SK-N-SH treated with all-trans-retinoic acid at 6 μM for 48 hours (cell line): ENCODE data around the gene PPP1R27.

Experiments
- ATAC-seq: fragments of 200-7000 bp; cut with Tn5 transposase; 3 replicates; pipeline ENCODE4 v1.9.1; 2020; ENCODE audit warnings: mild to moderate bottlenecking, moderate library complexity
- ARNTL ChIP-seq: fragments of 450-650 bp; formaldehyde crosslinking; IDR thresholded peaks from 2 replicates; pipeline ENCODE4 v1.5.0; 2020; ENCODE audit warnings: low read depth, mild to moderate bottlenecking, moderate library complexity, borderline replicate concordance
- BACH2 ChIP-seq: fragments of 250-450 bp; sonication (Bioruptor Pico); IDR thresholded peaks from 2 replicates; pipeline ENCODE4 v1.9.0; 2021; ENCODE audit warnings: mild to moderate bottlenecking, borderline replicate concordance
- CSDC2 ChIP-seq: fragments of 250-450 bp; sonication (Bioruptor Pico); IDR thresholded peaks from 2 replicates; pipeline ENCODE4 v1.5.0; 2020; ENCODE audit warnings: mild to moderate bottlenecking, moderate library complexity
- CSRNP3 ChIP-seq: fragments of 250-450 bp; sonication (Bioruptor Pico); IDR thresholded peaks from 2 replicates; pipeline ENCODE4 v1.5.1; 2021; ENCODE audit warnings: mild to moderate bottlenecking, moderate library complexity
- GLIS3 ChIP-seq: fragments of 250-450 bp; sonication (Bioruptor Pico); IDR thresholded peaks from 2 replicates; pipeline ENCODE4 v1.5.0; 2020; ENCODE audit warnings: mild to moderate bottlenecking, moderate library complexity
- ISL1 ChIP-seq: fragments of 250-450 bp; sonication (Bioruptor Pico); IDR thresholded peaks from 2 replicates; pipeline ENCODE4 v2.1.2; 2022; ENCODE audit warnings: mild to moderate bottlenecking, moderate library complexity
- OSR1 ChIP-seq: fragments of 250-450 bp; sonication (Bioruptor Pico); IDR thresholded peaks from 2 replicates; pipeline ENCODE4 v1.8.0; 2022; ENCODE audit warnings: moderate library complexity, mild to moderate bottlenecking, inconsistent platforms
- PPARA ChIP-seq: fragments of 250-450 bp; sonication (Bioruptor Pico); IDR thresholded peaks from 2 replicates; pipeline ENCODE4 v1.5.0; 2020; ENCODE audit warnings: mild to moderate bottlenecking, borderline replicate concordance
- RARB ChIP-seq: fragments of 250-450 bp; sonication (Bioruptor Pico); IDR thresholded peaks from 2 replicates; pipeline ENCODE4 v1.8.0; 2021; ENCODE audit warnings: mild to moderate bottlenecking, moderate library complexity
- SNAI2 ChIP-seq: fragments of 250-450 bp; sonication (Bioruptor Pico); IDR thresholded peaks from 2 replicates; pipeline ENCODE4 v1.5.0; 2020; ENCODE audit warnings: mild to moderate bottlenecking, moderate library complexity
- TCF4 ChIP-seq: fragments of 250-450 bp; sonication (Bioruptor Pico); IDR thresholded peaks from 2 replicates; pipeline ENCODE4 v1.8.0; 2021; ENCODE audit warnings: mild to moderate bottlenecking, moderate library complexity, borderline replicate concordance
- ZC3H10 ChIP-seq: fragments of 250-450 bp; sonication (Bioruptor Pico); IDR thresholded peaks from 2 replicates; pipeline ENCODE4 v1.5.1; 2021; ENCODE audit warnings: mild to moderate bottlenecking, moderate library complexity
- ZFP3 ChIP-seq: fragments of 250-450 bp; sonication (Bioruptor Pico); IDR thresholded peaks from 2 replicates; pipeline ENCODE4 v1.5.0; 2020; ENCODE audit warnings: mild to moderate bottlenecking, moderate library complexity
- ZFP30 ChIP-seq: fragments of 450-650 bp; formaldehyde crosslinking; IDR thresholded peaks from 2 replicates; pipeline ENCODE4 v1.5.0; 2022; ENCODE audit warnings: mild to moderate bottlenecking, moderate library complexity
- ZNF565 ChIP-seq: fragments of 450-650 bp; formaldehyde crosslinking; conservative IDR thresholded peaks from 2 replicates; pipeline ENCODE4 v1.5.0; 2020; ENCODE audit warnings: low read depth, mild to moderate bottlenecking, moderate library complexity
- ZNF70 ChIP-seq: fragments of 450-650 bp; formaldehyde crosslinking; IDR thresholded peaks from 2 replicates; pipeline ENCODE4 v1.5.0; 2020; ENCODE audit warnings: mild to moderate bottlenecking, moderate library complexity
- TF ChIP-seq, protein P1 (sequence below): fragments of 250-450 bp; sonication (Bioruptor Pico); IDR thresholded peaks from 2 replicates; pipeline ENCODE4 v1.5.0; 2020; ENCODE audit warnings: mild to moderate bottlenecking, moderate library complexity
- TF ChIP-seq, protein P2 (sequence below): fragments of 250-450 bp; sonication (Bioruptor Pico); IDR thresholded peaks from 2 replicates; pipeline ENCODE4 v1.8.0; 2020; ENCODE audit warnings: mild to moderate bottlenecking, moderate library complexity, borderline replicate concordance

PPP1R27 gene

GRCh38 chr17:81867170-81867990 lies 32.5 kb upstream of the PPP1R27 start (continued):
- TF ChIP-seq TCF4 (CRISPR knock-in tag): no peak
- TF ChIP-seq, protein P1, sequence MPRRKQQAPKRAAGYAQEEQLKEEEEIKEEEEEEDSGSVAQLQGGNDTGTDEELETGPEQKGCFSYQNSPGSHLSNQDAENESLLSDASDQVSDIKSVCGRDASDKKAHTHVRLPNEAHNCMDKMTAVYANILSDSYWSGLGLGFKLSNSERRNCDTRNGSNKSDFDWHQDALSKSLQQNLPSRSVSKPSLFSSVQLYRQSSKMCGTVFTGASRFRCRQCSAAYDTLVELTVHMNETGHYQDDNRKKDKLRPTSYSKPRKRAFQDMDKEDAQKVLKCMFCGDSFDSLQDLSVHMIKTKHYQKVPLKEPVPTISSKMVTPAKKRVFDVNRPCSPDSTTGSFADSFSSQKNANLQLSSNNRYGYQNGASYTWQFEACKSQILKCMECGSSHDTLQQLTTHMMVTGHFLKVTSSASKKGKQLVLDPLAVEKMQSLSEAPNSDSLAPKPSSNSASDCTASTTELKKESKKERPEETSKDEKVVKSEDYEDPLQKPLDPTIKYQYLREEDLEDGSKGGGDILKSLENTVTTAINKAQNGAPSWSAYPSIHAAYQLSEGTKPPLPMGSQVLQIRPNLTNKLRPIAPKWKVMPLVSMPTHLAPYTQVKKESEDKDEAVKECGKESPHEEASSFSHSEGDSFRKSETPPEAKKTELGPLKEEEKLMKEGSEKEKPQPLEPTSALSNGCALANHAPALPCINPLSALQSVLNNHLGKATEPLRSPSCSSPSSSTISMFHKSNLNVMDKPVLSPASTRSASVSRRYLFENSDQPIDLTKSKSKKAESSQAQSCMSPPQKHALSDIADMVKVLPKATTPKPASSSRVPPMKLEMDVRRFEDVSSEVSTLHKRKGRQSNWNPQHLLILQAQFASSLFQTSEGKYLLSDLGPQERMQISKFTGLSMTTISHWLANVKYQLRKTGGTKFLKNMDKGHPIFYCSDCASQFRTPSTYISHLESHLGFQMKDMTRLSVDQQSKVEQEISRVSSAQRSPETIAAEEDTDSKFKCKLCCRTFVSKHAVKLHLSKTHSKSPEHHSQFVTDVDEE (CRISPR knock-in tag): no peak
- TF ChIP-seq BACH2 (CRISPR knock-in tag): no peak
- peak; percentile 56; the same call in 1 of the 2 replicates for TF ChIP-seq ARNTL (CRISPR knock-in tag)
- TF ChIP-seq ZNF565 (CRISPR knock-in tag): peak; percentile 75; the same call in 1 of the 2 replicates
- TF ChIP-seq, all 23 proteins: peak for 10

GRCh38 chr17:81866440-81867169 lies 31.8 kb upstream of the PPP1R27 start:
- peak; percentile 2 for ATAC-seq
- TF ChIP-seq, protein P1 (CRISPR knock-in tag): no peak
- TF ChIP-seq GLIS3 (CRISPR knock-in tag) (peak; percentile 33; the same call in 1 of the 2 replicates), CSDC2 (CRISPR knock-in tag) (no peak; the same call in none of the 2 replicates), ZNF70 (CRISPR knock-in tag) (no peak), ZFP30 (0 out of 2 replicates have a peak, but pooled peaks have one; percentile 35), PPARA (CRISPR knock-in tag) (no peak), CSRNP3 (peak; percentile 4; the same call in 1 of the 2 replicates), ZFP3 (no peak), RARB (0 out of 2 replicates have a peak, but pooled peaks have one; percentile 10), SNAI2 (CRISPR knock-in tag) (no peak), ISL1 (CRISPR knock-in tag) (no peak), ZC3H10 (CRISPR knock-in tag) (no peak; the same call in 1 of the 2 replicates)
- TF ChIP-seq, protein P2, sequence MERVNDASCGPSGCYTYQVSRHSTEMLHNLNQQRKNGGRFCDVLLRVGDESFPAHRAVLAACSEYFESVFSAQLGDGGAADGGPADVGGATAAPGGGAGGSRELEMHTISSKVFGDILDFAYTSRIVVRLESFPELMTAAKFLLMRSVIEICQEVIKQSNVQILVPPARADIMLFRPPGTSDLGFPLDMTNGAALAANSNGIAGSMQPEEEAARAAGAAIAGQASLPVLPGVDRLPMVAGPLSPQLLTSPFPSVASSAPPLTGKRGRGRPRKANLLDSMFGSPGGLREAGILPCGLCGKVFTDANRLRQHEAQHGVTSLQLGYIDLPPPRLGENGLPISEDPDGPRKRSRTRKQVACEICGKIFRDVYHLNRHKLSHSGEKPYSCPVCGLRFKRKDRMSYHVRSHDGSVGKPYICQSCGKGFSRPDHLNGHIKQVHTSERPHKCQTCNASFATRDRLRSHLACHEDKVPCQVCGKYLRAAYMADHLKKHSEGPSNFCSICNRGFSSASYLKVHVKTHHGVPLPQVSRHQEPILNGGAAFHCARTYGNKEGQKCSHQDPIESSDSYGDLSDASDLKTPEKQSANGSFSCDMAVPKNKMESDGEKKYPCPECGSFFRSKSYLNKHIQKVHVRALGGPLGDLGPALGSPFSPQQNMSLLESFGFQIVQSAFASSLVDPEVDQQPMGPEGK (CRISPR knock-in tag): no peak

DNA sequence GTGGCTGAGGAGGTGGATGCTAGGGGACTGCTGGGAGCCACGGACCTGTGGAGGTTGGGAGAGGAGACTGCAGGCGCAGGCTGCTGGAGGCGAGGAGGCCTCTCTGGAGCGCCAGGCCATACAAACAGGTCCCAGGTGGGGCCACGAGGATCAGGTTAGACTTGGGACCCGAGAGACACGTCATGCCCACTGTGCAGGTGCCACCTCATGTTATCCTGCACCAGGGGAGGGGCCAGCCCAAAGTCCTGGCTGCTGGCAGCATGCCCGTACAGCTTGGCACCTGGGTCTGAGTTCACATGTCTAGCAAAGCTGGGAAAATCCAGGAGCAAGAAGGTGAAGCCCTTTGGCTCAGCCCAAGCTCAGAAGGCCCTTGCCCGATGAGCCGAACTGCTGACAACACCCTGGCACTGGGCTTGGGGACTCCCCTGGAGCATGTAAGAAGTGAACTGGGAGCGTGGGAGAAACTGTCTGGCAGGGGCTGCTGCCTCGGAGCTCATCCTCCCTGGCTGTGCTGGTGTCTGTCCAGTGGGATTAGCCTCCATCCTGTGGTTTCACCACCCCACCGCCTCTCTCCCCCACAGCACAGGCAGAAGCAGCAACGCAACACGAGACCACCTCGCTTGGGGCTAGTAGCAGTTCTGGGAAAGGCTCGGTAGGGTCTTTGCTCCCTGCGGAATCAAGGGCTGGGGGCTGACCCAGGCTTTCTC lies 31.0 kb upstream of the PPP1R27 start:
- ATAC-seq: peak; percentile 1
- TF ChIP-seq CSRNP3: peak; percentile 62; the same call in 1 of the 2 replicates
- TF ChIP-seq, protein P2 (CRISPR knock-in tag): no peak
- TF ChIP-seq OSR1 (CRISPR knock-in tag): no peak
- no peak for TF ChIP-seq GLIS3 (CRISPR knock-in tag)
- 0 out of 2 replicates have a peak, but pooled peaks have one; percentile 66 for TF ChIP-seq RARB
- TF ChIP-seq ZFP3: no peak
- no peak for TF ChIP-seq PPARA (CRISPR knock-in tag)
- TF ChIP-seq ZNF565 (CRISPR knock-in tag): no peak
